Chondrocyte (in vitro differentiated cells): ENCODE results near the gene CSRNP3. TPM values are rescaled to one million over a fixed set of nuclear protein-coding genes. Genes with fewer than 3 reads are reported as not detected.

ENCODE experiments used
- DNase-seq: peaks from one replicate; pipeline ENCODE4 v3.0.0; 2021; ENCODE audit warnings: mixed read lengths, low spot score
- H3K27ac Mint-ChIP-seq: one replicate; pipeline ENCODE4 v1.8.0; 2021; ENCODE audit warnings: mild to moderate bottlenecking, moderate library complexity, mixed read lengths; ENCODE audit not compliant: unreplicated experiment
- H3K27me3 Mint-ChIP-seq: 2 replicates; pipeline ENCODE4 v1.8.0; 2021; ENCODE audit warnings: low read depth, mixed read lengths
- H3K36me3 Mint-ChIP-seq: 2 replicates; pipeline ENCODE4 v1.8.0; 2021; ENCODE audit warnings: low read depth, mixed read lengths
- H3K4me1 Mint-ChIP-seq: 2 replicates; pipeline ENCODE4 v1.8.0; 2021; ENCODE audit warnings: low read depth, mild to moderate bottlenecking, mixed read lengths
- H3K4me3 Mint-ChIP-seq: one replicate; pipeline ENCODE4 v1.8.0; 2021; ENCODE audit warnings: mild to moderate bottlenecking, moderate library complexity, mixed read lengths; ENCODE audit not compliant: unreplicated experiment
- H3K9me3 Mint-ChIP-seq: 2 replicates; pipeline ENCODE4 v1.8.0; 2021; ENCODE audit warnings: low read depth, mixed read lengths
- CTCF ChIP-seq: fragments of 200-600 bp; sonication (generic); IDR thresholded peaks from 2 replicates; pipeline ENCODE4 v1.5.0; 2021; ENCODE audit warnings: antibody characterized with exemption, mild to moderate bottlenecking, moderate library complexity
- total RNA-seq: library from RNA; stranded (reverse); gene quantifications from 3 replicates; pipeline ENCODE4 v1.2.1, GENCODE V29; 2021

The CSRNP3 gene
- total RNA-seq, 1 donor from 2014 or later: 3.7 TPM

DNA sequence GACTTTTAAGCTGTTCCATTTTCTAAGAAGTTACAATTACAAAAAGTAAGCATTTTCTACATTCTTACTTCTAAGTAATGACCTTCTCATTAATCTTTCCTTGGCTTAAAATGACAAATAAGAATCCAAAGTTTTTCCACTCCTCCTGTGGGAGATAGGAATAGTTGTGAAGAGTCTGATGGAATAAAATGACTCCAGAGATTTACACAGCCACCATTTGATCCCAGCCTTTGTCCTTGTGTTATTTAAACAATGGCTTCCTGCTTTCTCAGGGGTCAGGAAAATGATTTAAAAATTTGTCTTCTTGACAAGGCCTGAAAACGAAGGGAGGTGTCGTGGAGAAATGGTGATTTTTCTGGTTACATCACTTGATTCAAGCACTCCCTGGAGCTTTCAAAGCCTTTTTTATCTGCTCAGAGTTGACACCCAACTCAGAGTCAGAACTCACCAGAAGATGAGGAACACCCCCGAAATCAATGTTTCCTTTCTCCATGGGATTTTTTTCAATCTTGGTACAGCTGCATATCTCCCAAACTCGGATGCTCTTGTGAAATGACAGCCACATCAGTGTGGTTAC is 218.0 kb downstream of the CSRNP3 start:
- peaks cover 27% of the 10 kb centered on the region for H3K4me1 Mint-ChIP-seq
- no peak overlapping the region for H3K27ac Mint-ChIP-seq
- no peaks in the 10 kb centered on the region for H3K27me3 Mint-ChIP-seq
- no peak overlapping the region for H3K4me3 Mint-ChIP-seq
- no peak for TF ChIP-seq CTCF
- DNase-seq: no peak
- H3K36me3 Mint-ChIP-seq: no peaks in the 10 kb centered on the region
- H3K9me3 Mint-ChIP-seq: no peaks in the 10 kb centered on the region

DNA sequence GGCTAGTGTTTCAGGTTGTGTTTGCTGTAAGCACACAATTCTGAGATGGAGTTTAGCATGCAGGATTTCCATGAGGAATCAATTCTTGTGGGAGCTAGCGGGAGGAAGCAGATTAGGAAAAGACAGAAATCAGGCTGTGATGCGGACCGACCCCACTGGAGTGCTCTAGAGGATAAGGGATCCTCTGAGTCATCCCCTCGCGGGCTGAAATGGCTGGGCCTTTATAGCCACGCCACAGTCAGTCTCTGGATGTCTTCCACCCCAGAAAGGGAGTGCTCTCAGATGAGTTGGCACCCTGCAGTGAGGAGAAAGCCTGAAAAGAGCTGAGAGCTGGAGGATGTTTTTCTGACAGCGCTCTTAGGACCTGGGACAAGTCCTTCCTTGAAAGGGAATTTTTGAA is 222.1 kb downstream of the CSRNP3 start:
- peaks cover 11% of the 10 kb centered on the region for H3K4me1 Mint-ChIP-seq
- no peak overlapping the region for H3K4me3 Mint-ChIP-seq
- TF ChIP-seq CTCF: peak; percentile 20
- DNase-seq: no peak
- H3K27ac Mint-ChIP-seq: no peak overlapping the region
- no peaks in the 10 kb centered on the region for H3K27me3 Mint-ChIP-seq
- H3K36me3 Mint-ChIP-seq: peaks cover 1% of the 10 kb centered on the region
- H3K9me3 Mint-ChIP-seq: no peaks in the 10 kb centered on the region

DNA sequence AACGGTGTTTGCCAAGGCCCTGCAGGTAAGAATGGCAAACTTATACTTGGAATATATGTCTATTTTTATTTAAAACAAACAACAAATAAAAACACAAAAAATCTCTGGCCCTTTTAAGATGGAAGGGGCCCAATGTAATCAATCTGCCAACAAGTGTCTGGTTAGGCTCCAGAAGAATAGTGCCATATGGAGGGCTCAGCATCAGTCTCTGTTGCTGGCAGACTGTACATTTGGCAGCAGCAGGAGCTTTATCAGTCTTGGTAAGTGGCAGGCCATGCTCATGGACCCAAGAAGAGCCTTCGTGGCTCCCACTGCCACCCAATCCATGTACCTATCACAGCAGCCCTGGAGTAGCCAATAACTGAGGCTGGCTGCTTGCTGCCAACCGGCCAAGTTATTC is 223.4 kb downstream of the CSRNP3 start:
- Mint-ChIP-seq H3K27me3 (no peaks in the 10 kb centered on the region), H3K4me3 (no peak overlapping the region), H3K4me1 (peaks cover 4% of the 10 kb centered on the region), H3K9me3 (no peaks in the 10 kb centered on the region), H3K27ac (no peak overlapping the region), H3K36me3 (peaks cover 1% of the 10 kb centered on the region)
- no peak for DNase-seq
- TF ChIP-seq CTCF: no peak

DNA sequence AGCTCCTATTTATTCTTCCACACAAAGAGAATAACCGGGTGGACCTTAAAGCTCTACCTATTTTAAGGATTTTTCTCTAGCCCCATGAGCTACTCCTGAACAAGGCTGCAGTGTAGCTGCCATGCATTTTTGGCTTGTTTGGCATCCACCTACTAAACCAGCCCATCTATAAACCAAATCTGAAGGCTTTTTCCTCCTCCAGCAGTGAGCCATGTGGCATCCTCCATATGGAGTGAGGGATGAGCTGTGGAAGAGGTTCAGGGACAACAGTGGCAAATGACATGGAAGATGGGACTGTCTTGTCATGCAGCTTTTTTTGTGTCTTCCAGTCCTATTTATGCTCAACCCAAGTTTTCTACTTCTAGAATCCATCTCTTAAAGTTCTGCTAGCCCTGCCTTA is 224.3 kb downstream of the CSRNP3 start:
- Mint-ChIP-seq H3K36me3 (peaks cover 1% of the 10 kb centered on the region), H3K27ac (no peak overlapping the region), H3K27me3 (no peaks in the 10 kb centered on the region), H3K4me1 (peaks cover 11% of the 10 kb centered on the region), H3K4me3 (no peak overlapping the region), H3K9me3 (no peaks in the 10 kb centered on the region)
- no peak for DNase-seq
- TF ChIP-seq CTCF: no peak

DNA sequence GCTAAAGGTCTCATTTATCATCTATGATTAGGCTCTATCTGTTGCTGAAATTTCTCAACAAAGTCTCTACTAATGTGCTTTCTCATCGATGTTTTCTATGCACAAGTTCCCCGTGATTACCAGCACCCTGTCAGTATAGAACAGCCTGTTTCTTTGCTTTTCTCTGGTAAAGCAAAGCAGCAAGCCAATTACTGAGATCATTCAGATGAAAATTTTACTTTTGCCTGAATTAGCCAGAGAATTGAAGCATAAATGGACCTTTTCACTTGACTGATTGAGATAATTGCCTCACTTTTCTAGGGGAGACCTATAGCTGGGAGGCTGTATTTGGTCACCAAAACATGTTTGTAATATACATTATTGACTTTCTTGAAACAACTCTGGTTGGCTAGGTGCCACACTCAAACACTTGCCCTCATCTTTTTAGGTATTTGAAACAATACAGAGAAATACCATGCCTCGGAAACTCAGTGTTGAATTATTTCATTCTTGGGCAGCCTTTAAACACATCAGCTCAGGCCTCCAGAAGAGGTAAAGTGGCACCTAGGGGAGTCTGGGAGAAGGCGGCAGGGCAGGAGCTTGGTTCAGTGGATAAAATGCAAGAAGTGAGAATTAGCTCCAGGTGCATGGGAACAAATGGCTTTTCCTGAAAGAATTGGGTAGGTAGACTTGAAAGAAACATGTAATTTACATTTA is 228.4 kb downstream of the CSRNP3 start:
- TF ChIP-seq CTCF: no peak
- Mint-ChIP-seq H3K9me3 (no peaks in the 10 kb centered on the region), H3K27me3 (no peaks in the 10 kb centered on the region), H3K36me3 (peaks cover 1% of the 10 kb centered on the region), H3K4me3 (no peak overlapping the region), H3K4me1 (peaks cover 7% of the 10 kb centered on the region), H3K27ac (no peak overlapping the region)
- no peak for DNase-seq
